HepG2 (cell line): Measurements from ENCODE around the gene MSI2. TPM values are rescaled to one million over a fixed set of nuclear protein-coding genes. Genes with fewer than 3 reads are reported as not detected.

Source experiments
- ATAC-seq: fragments of 200-7000 bp; cut with Tn5 transposase; 3 replicates; pipeline ENCODE4 v1.9.1; 2020; ENCODE audit warnings: mild to moderate bottlenecking, moderate library complexity
- BruUV-seq: library from RNA; stranded (reverse); fragments of 400-500 nt; replicated peaks from 2 replicates; lab custom pipeline; 2021; lab: Mats Ljungman, UMichigan
- CTCF ChIA-PET: fragments of 300-600 bp; formaldehyde crosslinking; extraction: SDS; loops from one replicate; lab custom pipeline; 2021; ENCODE audit warnings: low total read pairs, inconsistent platforms, low intra/inter-chr PET ratio; lab: Yijun Ruan, JAX
- POLR2A ChIA-PET: fragments of 350-600 bp; sonication (Branson Sonifier 250); formaldehyde crosslinking; loops from one replicate; lab custom pipeline; 2020; ENCODE audit warnings: antibody characterized with exemption, inconsistent platforms; lab: Yijun Ruan, JAX
- DNase-seq: peaks from one replicate; pipeline ENCODE4 v3.0.0-alpha.2; 2015; ENCODE audit warnings: low spot score
- FAIRE-seq: peaks from 3 replicates; lab custom pipeline; 2011; peaks lifted over from hg19 to GRCh38; lab: Jason Lieb, UNC
- H2AFZ ChIP-seq: one replicate; pipeline ENCODE4 v1.6.1; 2011; ENCODE audit warnings: low read length, inconsistent platforms
- H3K27ac ChIP-seq: fragments of 300-600 bp; 3 replicates; pipeline ENCODE4 v1.8.0; 2011; ENCODE audit warnings: mixed run types, mild to moderate bottlenecking, mixed read lengths, low read length, inconsistent platforms; ENCODE audit not compliant: insufficient read depth; ENCODE audit errors: extremely low read length
- H3K27me3 ChIP-seq, 2 experiments: fragments of 200-600 bp in 1 of 2; 2 replicates in 1 of 2; 3 replicates in 1 of 2; pipeline versions ENCODE4 v1.6.0 to v1.8.0; 2011; ENCODE audit warnings: low read length in 2 of 2, mild to moderate bottlenecking in 2 of 2, moderate library complexity in 2 of 2, inconsistent platforms in 1 of 2; ENCODE audit not compliant: insufficient read depth in 2 of 2, control insufficient read depth in 1 of 2
- H3K36me3 ChIP-seq, 2 experiments: fragments of 200-600 bp in 1 of 2; replicated peaks in 1 of 2; 2 replicates in 1 of 2; 3 replicates in 1 of 2; pipeline versions ENCODE4 v1.5.1 to v1.8.0; 2011; ENCODE audit warnings: low read length in 2 of 2, inconsistent platforms in 1 of 2; ENCODE audit not compliant: insufficient read depth in 2 of 2, control insufficient read depth in 1 of 2
- H3K4me1 ChIP-seq: 2 replicates; pipeline ENCODE4 v1.5.1; 2012; ENCODE audit warnings: low read length, inconsistent platforms; ENCODE audit not compliant: insufficient read depth
- H3K4me2 ChIP-seq: 2 replicates; pipeline ENCODE4 v1.6.0; 2011; ENCODE audit warnings: low read depth, low read length, inconsistent platforms
- H3K4me3 ChIP-seq, 3 experiments: fragments of 200-600 bp in 1 of 3; sonication (generic), shearing (Covaris generic) in 1 of 3; replicated peaks in 1 of 3; 2 replicates each; pipeline ENCODE4 v1.5.1; 2011 to 2016; ENCODE audit warnings: low read length in 3 of 3, inconsistent platforms in 2 of 3, low read depth in 2 of 3, mild to moderate bottlenecking in 2 of 3, control low read depth in 1 of 3, mixed read lengths in 1 of 3; ENCODE audit not compliant: insufficient read depth in 1 of 3
- H3K79me2 ChIP-seq: one replicate; pipeline ENCODE4 v1.6.1; 2011; ENCODE audit warnings: low read length, inconsistent platforms; ENCODE audit not compliant: insufficient read depth
- H3K9ac ChIP-seq: 2 replicates; pipeline ENCODE4 v1.6.0; 2011; ENCODE audit warnings: mild to moderate bottlenecking, low read depth, low read length, inconsistent platforms; ENCODE audit not compliant: insufficient read depth
- H3K9me3 ChIP-seq: 2 replicates; pipeline ENCODE4 v1.5.1; 2012; ENCODE audit warnings: mild to moderate bottlenecking, low read length
- H4K20me1 ChIP-seq: 2 replicates; pipeline ENCODE4 v1.6.0; 2011; ENCODE audit warnings: inconsistent platforms, mild to moderate bottlenecking, low read length, moderate library complexity; ENCODE audit not compliant: insufficient read depth
- FOXA1 ChIP-seq, 2 experiments: fragments of 450-650 bp in 1 of 2; sonication (generic) in 1 of 2; formaldehyde crosslinking in 1 of 2; IDR thresholded peaks; 2 replicates each; pipeline versions ENCODE4 v1.4.0 to v1.6.1; 2016 to 2020; ENCODE audit warnings: missing genetic modification reagents in 1 of 2
- ZNF687 ChIP-seq: sonication (generic); formaldehyde crosslinking; IDR thresholded peaks from 2 replicates; pipeline ENCODE4 v1.5.1; 2020; ENCODE audit warnings: mild to moderate bottlenecking, missing genetic modification reagents, moderate library complexity
- WGBS: methylation state at CpG from one replicate; pipeline ENCODE4 v1.1.6; 2017; ENCODE audit warnings: low lambda C conversion rate; 5-methylcytosine and 5-hydroxymethylcytosine counted together
- in situ Hi-C: cut with HindIII; loops from 2 replicates; pipeline ENCODE4 v1.10.0; 2017; ENCODE audit warnings: low pct_unique_long_range_greater_than_20kb; ENCODE audit not compliant: extremely low pct_ligation_motif_present
- intact Hi-C: fragments of 100-400 bp; cut with micrococcal nuclease; formaldehyde crosslinking; loops from one replicate; pipeline ENCODE4 v1.10.0; 2022; ENCODE audit not compliant: unreplicated experiment
- polyA plus RNA-seq, 8 experiments: library from polyadenylated mRNA; depleted of rRNA in 3 of 8; stranded (reverse) in 7 of 8; unstranded in 1 of 8; fragments of >200 nt; fragmentation: Illumina TruSeq in 4 of 8; extraction: Trizol in 4 of 8; gene quantifications; 2 replicates each; pipeline versions ENCODE4 v1.2.1 to v1.2.3, GENCODE V29; 2011 to 2016; ENCODE audit warnings: low read depth in 4 of 8, missing spikeins in 1 of 8, mixed read lengths in 1 of 8; ENCODE audit not compliant: insufficient read depth in 1 of 8
- total RNA-seq, 5 experiments: library from RNA; depleted of rRNA; stranded (reverse); fragments of >200 nt; fragmentation: Illumina TruSeq; extraction: Trizol; gene quantifications; 2 replicates each; pipeline ENCODE4 v1.2.3, GENCODE V29; 2016; ENCODE audit warnings: low read depth in 1 of 5

The MSI2 gene
- total and polyA plus RNA-seq, 2 of the 13 experiments (the other 11 are each of a cell fraction or from before 2014, with no cell fraction given), result 77.5 to 78.4 TPM

- TF ChIP-seq ZNF687 (CRISPR knock-in tag) (peak; percentile 37), FOXA1 (IDR thresholded peaks at IDR 0.05) (no peak), FOXA1 (CRISPR knock-in tag; IDR thresholded peaks at IDR 0.05) (no peak)
- TF ChIP-seq, all 625 proteins: peak for 1
- BruUV-seq, result no TSS peak
- Histone ChIP-seq H3K27me3 (no peaks in the 10 kb centered on the region; a peak in 1 of 5 replicates), H3K27ac (peak overlapping the region; percentile 3), H3K9ac (no peak overlapping the region), H2AFZ (no peak overlapping the region), H3K36me3 (peaks cover 5 to 8% of the 10 kb centered on the region in 2 experiments; a peak in 4 of 5 replicates), H3K4me3 (no peak overlapping the region), H3K4me1 (peaks cover 34% of the 10 kb centered on the region), H3K79me2 (peaks cover 12% of the 10 kb centered on the region), H4K20me1 (no peaks in the 10 kb centered on the region), H3K4me2 (no peak overlapping the region), H3K9me3 (no peaks in the 10 kb centered on the region)
- CTCF ChIA-PET, result no interaction called here
- in situ Hi-C loops (no loop called here), intact Hi-C loops (no loop called here)
- POLR2A ChIA-PET, result interaction anchor here (0.6 kb wide), 1 partner anchor 41 kb away, joined by 3 read pairs; no protein-coding TSS in a partner anchor
- no peak for ATAC-seq
- no peak for FAIRE-seq
- WGBS, result 94% methylated on average over 14 of the region's 14 CpGs
- no peak for DNase-seq
Measured at GRCh38 chr17:57511475-57512123, 255.3 kb downstream of the MSI2 start.
